SK-N-MC (cell line): ENCODE data around the gene PIK3R2.
"Not testable (repeated sequence)": the region's sequence is repeated elsewhere in the genome, so short reads cannot be mapped to it uniquely, and the experiment has no call there.

Source experiments
- DNase-seq: peaks from one replicate; pipeline ENCODE4 v3.0.0-alpha.2; 2011; ENCODE audit warnings: low read depth, low spot score
- H3K27ac ChIP-seq: fragments of 200-600 bp; sonication (generic); 2 replicates; pipeline ENCODE4 v1.5.1; 2016; ENCODE audit warnings: mixed run types
- H3K36me3 ChIP-seq: fragments of 200-600 bp; sonication (generic); 2 replicates; pipeline ENCODE4 v1.6.1; 2017; ENCODE audit warnings: antibody characterized with exemption, low read length, mixed read lengths; ENCODE audit not compliant: insufficient read depth
- H3K4me3 ChIP-seq: fragments of 200-600 bp; sonication (generic); 2 replicates; pipeline ENCODE4 v1.5.1; 2016
- H3K9ac ChIP-seq: fragments of 200-600 bp; sonication (generic); 2 replicates; pipeline ENCODE4 v1.8.0; 2017; ENCODE audit warnings: mixed run types, mixed read lengths; ENCODE audit not compliant: insufficient read length
- H3K9me3 ChIP-seq: fragments of 200-600 bp; sonication (generic); 2 replicates; pipeline ENCODE4 v1.6.1; 2017; ENCODE audit warnings: low read depth, mild to moderate bottlenecking, antibody characterized with exemption, low read length, moderate library complexity, mixed read lengths
- EZH2 ChIP-seq: fragments of 200-600 bp; sonication (generic); IDR thresholded peaks from one replicate; pipeline ENCODE4 v1.6.1; 2017; ENCODE audit warnings: antibody characterized with exemption
- FOXP2 ChIP-seq: optimal IDR thresholded peaks from 2 replicates; pipeline ENCODE3; 2011; ENCODE audit warnings: mild to moderate bottlenecking, moderate library complexity; ENCODE audit not compliant: insufficient read depth; ENCODE audit errors: extremely low read length, control extremely low read depth
- POLR2AphosphoS5 ChIP-seq: IDR thresholded peaks from 2 replicates; pipeline ENCODE4 v1.6.1; 2012; ENCODE audit warnings: mild to moderate bottlenecking, low read depth, low read length, borderline replicate concordance

Gene PIK3R2

DNA sequence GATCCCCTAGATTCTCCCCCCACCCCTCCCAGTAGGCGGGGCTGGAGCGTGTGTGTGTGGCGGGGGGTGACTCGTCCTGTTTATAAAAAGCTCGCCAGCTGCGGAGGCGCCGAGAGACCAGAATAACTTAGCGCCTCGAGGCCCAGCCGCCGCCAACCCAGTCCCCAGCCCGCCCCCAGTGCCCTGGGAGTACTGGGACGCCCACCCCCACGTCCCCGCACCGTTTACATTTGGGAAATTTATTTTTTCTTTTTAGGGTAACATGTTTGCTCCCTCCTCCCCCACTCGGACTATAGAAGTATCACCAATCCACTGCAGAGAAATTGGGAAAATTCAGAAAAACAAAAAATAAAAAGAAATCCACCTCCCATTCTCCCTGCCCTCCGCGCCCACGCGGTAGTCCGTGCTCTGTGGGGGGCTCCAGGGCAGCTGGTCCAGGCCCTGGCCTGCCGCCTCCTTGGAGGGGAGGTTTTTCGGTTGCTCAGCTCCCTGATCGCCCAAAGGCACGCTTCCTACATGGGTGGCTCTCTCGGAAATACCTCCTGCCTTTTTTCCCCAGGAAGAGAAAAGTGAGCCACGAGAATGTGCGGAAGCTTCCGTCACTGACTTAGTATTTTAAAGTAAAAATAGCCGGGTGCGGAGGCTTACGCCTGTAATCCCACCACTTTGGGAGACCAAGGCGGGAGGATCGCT lies 52.4 kb downstream of the PIK3R2 start:
- Histone ChIP-seq H3K9ac (peak overlapping the region; percentile 85), H3K27ac (peak overlapping the region; percentile 94), H3K36me3 (peaks cover 5% of the 10 kb centered on the region; the same call in 1 of the 2 replicates), H3K9me3 (no peaks in the 10 kb centered on the region), H3K4me3 (peak overlapping the region; percentile 88)
- TF ChIP-seq FOXP2 (no peak), POLR2AphosphoS5 (no peak)
- DNase-seq = no peak

DNA sequence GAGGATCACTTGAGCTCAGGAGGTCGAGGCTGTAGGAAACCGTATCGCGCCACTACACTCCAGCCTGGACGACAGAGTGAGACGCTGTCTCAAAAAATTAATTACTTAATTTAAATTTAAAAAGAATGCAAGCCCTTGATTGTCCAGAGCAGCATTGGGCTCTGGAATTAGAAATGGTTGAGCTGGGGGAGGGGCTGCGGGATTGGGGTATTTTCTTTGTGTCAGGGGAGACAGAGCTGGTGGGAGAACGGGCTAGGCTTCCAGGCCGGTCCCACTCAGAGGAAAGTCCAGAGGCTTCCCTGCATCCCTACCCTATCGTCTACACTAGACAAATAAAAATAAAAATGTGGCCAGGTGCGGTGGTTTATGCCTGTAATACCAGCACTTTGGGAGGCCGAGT lies 53.1 kb downstream of the PIK3R2 start:
- Histone ChIP-seq H3K27ac (peak overlapping the region; percentile 94), H3K9ac (no peak overlapping the region), H3K9me3 (no peaks in the 10 kb centered on the region), H3K4me3 (peak overlapping the region; percentile 88), H3K36me3 (peaks cover 3% of the 10 kb centered on the region; the same call in 1 of the 2 replicates)
- TF ChIP-seq POLR2AphosphoS5 (no peak), EZH2 (no peak), FOXP2 (no peak)
- DNase-seq = no peak

GRCh38 chr19:18208098-18208951 lies 55.4 kb downstream of the PIK3R2 start:
- Histone ChIP-seq H3K27ac (no peak overlapping the region), H3K9ac (no peak overlapping the region), H3K4me3 (no peak overlapping the region), H3K36me3 (no peaks in the 10 kb centered on the region), H3K9me3 (no peaks in the 10 kb centered on the region)
- no peak for TF ChIP-seq FOXP2
- no peak for TF ChIP-seq POLR2AphosphoS5
- no peak for TF ChIP-seq EZH2
- no peak for DNase-seq

DNA sequence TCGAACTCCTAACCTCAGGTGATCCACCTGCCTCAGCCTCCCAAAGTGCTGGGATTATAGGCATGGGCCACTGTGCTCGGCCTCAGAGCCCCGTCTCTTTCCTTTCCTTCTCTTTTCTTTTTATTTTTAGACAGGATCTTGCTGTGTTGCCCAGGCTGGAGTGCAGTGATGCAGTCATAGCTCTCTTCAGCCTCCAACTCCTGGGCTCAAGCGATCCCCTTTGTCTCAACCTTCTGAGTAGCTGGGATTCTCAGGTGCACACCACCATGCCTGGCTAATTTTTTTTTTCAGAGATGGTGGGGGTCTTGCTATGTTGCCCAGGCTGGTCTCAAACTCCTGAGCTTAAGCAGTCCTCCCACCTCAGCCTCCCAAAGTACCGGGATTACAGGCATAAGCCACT lies 56.9 kb downstream of the PIK3R2 start:
- H3K27ac ChIP-seq, H3K9ac ChIP-seq, H3K36me3 ChIP-seq, H3K4me3 ChIP-seq, DNase-seq, H3K9me3 ChIP-seq: not testable (repeated sequence)

DNA sequence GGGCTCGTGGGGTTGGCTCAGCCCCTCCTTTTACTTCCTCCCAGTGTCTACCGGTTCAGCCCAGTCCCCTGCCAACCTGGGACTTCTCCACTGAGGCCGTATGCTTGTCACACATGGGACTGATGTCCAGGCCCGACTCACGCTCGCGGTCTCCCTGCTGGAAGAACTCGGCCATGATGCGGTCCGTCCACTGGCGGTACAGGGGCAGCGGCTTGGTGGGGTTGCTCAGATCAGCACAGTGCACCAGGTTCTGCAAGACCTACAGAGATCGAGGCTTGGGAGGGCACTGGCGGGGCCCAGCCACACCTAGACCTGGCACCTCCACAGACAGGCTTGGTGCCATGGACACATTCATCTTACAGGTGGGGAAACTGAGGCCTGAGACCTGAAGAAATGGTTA lies 58.7 kb downstream of the PIK3R2 start:
- no peak for TF ChIP-seq POLR2AphosphoS5
- H3K4me3 ChIP-seq = no peak overlapping the region
- DNase-seq = no peak
- H3K27ac ChIP-seq = no peak overlapping the region
- no peak overlapping the region for H3K9ac ChIP-seq
- H3K9me3 ChIP-seq = no peaks in the 10 kb centered on the region
- no peaks in the 10 kb centered on the region for H3K36me3 ChIP-seq

GRCh38 chr19:18214779-18215433 lies 61.9 kb downstream of the PIK3R2 start:
- Histone ChIP-seq H3K36me3 (no peaks in the 10 kb centered on the region), H3K27ac (no peak overlapping the region), H3K4me3 (no peak overlapping the region), H3K9me3 (no peaks in the 10 kb centered on the region), H3K9ac (no peak overlapping the region)
- DNase-seq = no peak
- TF ChIP-seq POLR2AphosphoS5 = no peak
- TF ChIP-seq FOXP2 = no peak
- TF ChIP-seq EZH2 = no peak

DNA sequence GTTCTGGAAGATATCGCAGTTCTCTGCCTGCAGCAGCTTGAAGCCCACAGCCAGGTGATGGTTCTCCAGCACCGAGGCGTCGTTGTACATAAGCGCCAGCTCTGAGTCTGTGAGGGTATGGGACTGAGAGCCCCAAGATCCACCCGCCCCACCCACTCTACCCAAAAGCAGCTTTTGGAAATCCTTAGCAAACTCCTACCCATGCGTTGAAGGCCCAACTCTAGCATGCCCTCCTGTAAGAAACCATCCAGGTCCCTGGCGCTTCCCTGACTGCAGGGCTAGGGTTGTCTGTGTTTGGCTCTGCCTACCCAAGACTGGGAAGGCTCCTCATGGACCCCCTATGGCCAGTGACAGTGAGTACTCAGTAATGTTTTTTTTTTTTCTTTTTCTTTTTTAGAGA lies 63.8 kb downstream of the PIK3R2 start:
- no peak overlapping the region for H3K27ac ChIP-seq
- no peak for TF ChIP-seq POLR2AphosphoS5
- TF ChIP-seq EZH2 = no peak
- no peak for TF ChIP-seq FOXP2
- no peaks in the 10 kb centered on the region for H3K36me3 ChIP-seq
- no peaks in the 10 kb centered on the region for H3K9me3 ChIP-seq
- H3K9ac ChIP-seq = no peak overlapping the region
- H3K4me3 ChIP-seq = no peak overlapping the region
- no peak for DNase-seq

- Histone ChIP-seq H3K36me3 (no peaks in the 10 kb centered on the region), H3K9ac (no peak overlapping the region), H3K9me3 (no peaks in the 10 kb centered on the region), H3K27ac (no peak overlapping the region), H3K4me3 (no peak overlapping the region)
- DNase-seq = no peak
- no peak for TF ChIP-seq EZH2
- no peak for TF ChIP-seq POLR2AphosphoS5
Measured at GRCh38 chr19:18218159-18218558, 65.2 kb downstream of the PIK3R2 start.
